ENCODE results near the gene SH3PXD2A. TPM values are rescaled to one million over a fixed set of nuclear protein-coding genes. Genes with fewer than 3 reads are reported as not detected.

SH3PXD2A gene
- total and polyA plus RNA-seq, 12 donors: 5.7 to 34.5 (median 19.2) TPM

GRCh38 chr10:103612462-103613365 lies 242.7 kb downstream of the SH3PXD2A start:
- Histone ChIP-seq H3K36me3 (replicated peaks in 1 of 2) (peaks cover 0 to 36% of the 10 kb centered on the region in 2 donors), H3K9me3 (replicated peaks in 1 of 3) (no peaks in the 10 kb centered on the region), H3K27me3 (no peaks in the 10 kb centered on the region), H3K27ac (peak overlapping the region in 1 of 5 donors; percentile 31), H3K4me3 (no peak overlapping the region), H3K4me1 (replicated peaks in 1 of 2) (peaks cover 0 to 19% of the 10 kb centered on the region in 2 donors)
- WGBS, 4 donors: 74 to 87% (median 86%) methylated on average over 7 to 17 of the region's 17 CpGs
- peak in 1 of 7 donors; percentile 22 for DNase-seq
- no peak for TF ChIP-seq POLR2A (IDR thresholded peaks at IDR 0.05)
- peak in 1 of 6 experiments; percentile 11 for TF ChIP-seq CTCF (IDR thresholded peaks at IDR 0.05)
- intact Hi-C loops (cut with DNase I): loop anchor here in 1 of 2 donors (5.0 kb wide), 1 partner anchor 35 kb away; no protein-coding TSS in a partner anchor

- Histone ChIP-seq H3K27me3 (no peaks in the 10 kb centered on the region), H3K9me3 (replicated peaks in 1 of 3) (no peaks in the 10 kb centered on the region), H3K4me3 (no peak overlapping the region), H3K27ac (no peak overlapping the region), H3K36me3 (replicated peaks in 1 of 2) (peaks cover 0 to 36% of the 10 kb centered on the region in 2 donors), H3K4me1 (replicated peaks in 1 of 2) (peaks cover 0 to 9% of the 10 kb centered on the region in 2 donors)
- DNase-seq: no peak
- intact Hi-C loops (cut with DNase I): loop anchor here in 1 of 2 donors (5.0 kb wide), 1 partner anchor 36 kb away; no protein-coding TSS in a partner anchor
- TF ChIP-seq POLR2A (IDR thresholded peaks at IDR 0.05) (no peak), CTCF (IDR thresholded peaks at IDR 0.05) (no peak)
- WGBS, 4 donors: 79 to 87% (median 84%) methylated on average over 7 to 9 of the region's 9 CpGs
Observed at GRCh38 chr10:103610921-103611511, 244.4 kb downstream of the SH3PXD2A start.

DNA sequence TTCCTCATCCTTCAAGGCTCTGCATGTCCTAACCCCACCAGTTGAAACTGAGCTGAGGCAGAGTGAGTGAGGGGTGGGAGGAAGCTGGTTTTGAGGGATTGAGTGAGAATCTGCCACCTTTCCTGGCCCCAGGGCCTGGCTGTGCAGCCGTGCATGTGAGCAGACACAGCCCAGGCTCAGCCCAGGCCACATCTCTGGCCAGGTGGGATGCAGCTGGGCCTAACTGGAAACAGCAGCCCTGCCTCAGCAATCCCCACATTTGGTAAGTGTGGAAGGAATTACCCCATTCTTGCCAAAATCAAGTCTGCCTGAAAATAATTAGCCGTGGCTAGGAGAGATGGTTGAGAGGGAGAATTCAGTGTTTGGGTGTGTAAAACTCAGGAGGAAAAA lies 245.3 kb downstream of the SH3PXD2A start:
- intact Hi-C loops (cut with DNase I): loop anchor here in 1 of 2 donors (5.0 kb wide), 1 partner anchor 37 kb away; no protein-coding TSS in a partner anchor
- no peak for DNase-seq
- H3K27me3 ChIP-seq: no peaks in the 10 kb centered on the region
- no peaks in the 10 kb centered on the region for H3K9me3 ChIP-seq (replicated peaks in 1 of 3)
- H3K27ac ChIP-seq: no peak overlapping the region
- H3K4me3 ChIP-seq: no peak overlapping the region
- H3K4me1 ChIP-seq (replicated peaks in 1 of 2): peaks cover 0 to 8% of the 10 kb centered on the region in 2 donors
- TF ChIP-seq POLR2A (IDR thresholded peaks at IDR 0.05) (no peak), CTCF (IDR thresholded peaks at IDR 0.05) (no peak)
- 52 to 65% (median 60%) methylated on average over 2 of the region's 2 CpGs for WGBS, 4 donors
- peaks cover 0 to 40% of the 10 kb centered on the region in 2 donors for H3K36me3 ChIP-seq (replicated peaks in 1 of 2)

All from adrenal gland (tissue), 12 donors.